ENCODE results near the gene CCDC171.

The CCDC171 gene

GRCh38 chr9:15901572-15901971 lies 348.7 kb downstream of the CCDC171 start:
- DNase-seq, result no peak

- DNase-seq, result no peak
Measured at GRCh38 chr9:15909297-15909696, 356.5 kb downstream of the CCDC171 start.

- no peak for DNase-seq
Measured at GRCh38 chr9:15915711-15916110, 362.9 kb downstream of the CCDC171 start.

- DNase-seq, result no peak
Measured at GRCh38 chr9:15927161-15927560, 374.3 kb downstream of the CCDC171 start.

- no peak for DNase-seq
Measured at GRCh38 chr9:15935661-15936305, 382.9 kb downstream of the CCDC171 start.

- no peak for DNase-seq
Measured at GRCh38 chr9:15936306-15936921, 383.6 kb downstream of the CCDC171 start.

GRCh38 chr9:15942831-15943424 lies 390.1 kb downstream of the CCDC171 start:
- no peak for DNase-seq

GRCh38 chr9:15944341-15944740 lies 391.5 kb downstream of the CCDC171 start:
- DNase-seq, result no peak

- DNase-seq, result no peak
Measured at GRCh38 chr9:15959663-15960062, 406.8 kb downstream of the CCDC171 start.

- DNase-seq, result no peak
Measured at GRCh38 chr9:15961217-15961616, 408.4 kb downstream of the CCDC171 start.

- no peak for DNase-seq
Measured at GRCh38 chr9:15965246-15965745, 412.5 kb downstream of the CCDC171 start.

- DNase-seq, result no peak
Measured at GRCh38 chr9:15966471-15966870, 413.6 kb downstream of the CCDC171 start.

GRCh38 chr9:15967068-15967467 lies 414.2 kb downstream of the CCDC171 start:
- no peak for DNase-seq

- DNase-seq, result no peak
Measured at GRCh38 chr9:15972760-15973159, 419.9 kb downstream of the CCDC171 start.

- no peak for DNase-seq
Measured at GRCh38 chr9:15975101-15975778, 422.4 kb downstream of the CCDC171 start.

- DNase-seq, result no peak
Measured at GRCh38 chr9:15977438-15977837, 424.6 kb downstream of the CCDC171 start.

- DNase-seq, result no peak
Measured at GRCh38 chr9:15982182-15982581, 429.3 kb downstream of the CCDC171 start.

GRCh38 chr9:15999422-16000339 lies 446.8 kb downstream of the CCDC171 start:
- DNase-seq, result no peak

GRCh38 chr9:16000811-16001210 lies 448.0 kb downstream of the CCDC171 start:
- no peak for DNase-seq

- DNase-seq, result no peak
Measured at GRCh38 chr9:16001856-16002255, 449.0 kb downstream of the CCDC171 start.

- no peak for DNase-seq
Measured at GRCh38 chr9:16002816-16003215, 450.0 kb downstream of the CCDC171 start.

GRCh38 chr9:16003785-16004184 lies 450.9 kb downstream of the CCDC171 start:
- DNase-seq, result no peak

Data from central memory CD4-positive, alpha-beta T cell (primary cell).